ENCODE measurements around the gene LARGE1.

DNA sequence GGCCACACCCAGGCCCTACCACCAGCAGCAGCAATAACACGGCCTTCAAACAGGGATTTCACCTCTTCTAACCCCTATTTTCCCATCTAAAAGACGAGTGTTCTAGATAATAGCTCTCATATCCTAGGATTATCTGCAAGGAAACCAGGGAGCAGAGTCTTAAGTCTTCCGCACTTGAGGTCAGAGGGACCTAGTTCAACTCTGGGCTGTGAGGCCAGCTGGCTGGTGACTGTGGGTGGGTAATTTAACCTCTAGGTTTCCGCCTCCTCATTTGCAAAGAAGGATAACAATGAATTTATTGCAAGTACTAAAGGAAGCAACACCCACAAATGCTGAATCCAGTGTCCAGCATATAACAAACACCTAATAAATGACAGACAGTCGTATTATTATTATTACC is 70.1 kb downstream of the LARGE1 start:
- no peak for TF ChIP-seq POLR2A (IDR thresholded peaks at IDR 0.05)
- TF ChIP-seq, protein P1, sequence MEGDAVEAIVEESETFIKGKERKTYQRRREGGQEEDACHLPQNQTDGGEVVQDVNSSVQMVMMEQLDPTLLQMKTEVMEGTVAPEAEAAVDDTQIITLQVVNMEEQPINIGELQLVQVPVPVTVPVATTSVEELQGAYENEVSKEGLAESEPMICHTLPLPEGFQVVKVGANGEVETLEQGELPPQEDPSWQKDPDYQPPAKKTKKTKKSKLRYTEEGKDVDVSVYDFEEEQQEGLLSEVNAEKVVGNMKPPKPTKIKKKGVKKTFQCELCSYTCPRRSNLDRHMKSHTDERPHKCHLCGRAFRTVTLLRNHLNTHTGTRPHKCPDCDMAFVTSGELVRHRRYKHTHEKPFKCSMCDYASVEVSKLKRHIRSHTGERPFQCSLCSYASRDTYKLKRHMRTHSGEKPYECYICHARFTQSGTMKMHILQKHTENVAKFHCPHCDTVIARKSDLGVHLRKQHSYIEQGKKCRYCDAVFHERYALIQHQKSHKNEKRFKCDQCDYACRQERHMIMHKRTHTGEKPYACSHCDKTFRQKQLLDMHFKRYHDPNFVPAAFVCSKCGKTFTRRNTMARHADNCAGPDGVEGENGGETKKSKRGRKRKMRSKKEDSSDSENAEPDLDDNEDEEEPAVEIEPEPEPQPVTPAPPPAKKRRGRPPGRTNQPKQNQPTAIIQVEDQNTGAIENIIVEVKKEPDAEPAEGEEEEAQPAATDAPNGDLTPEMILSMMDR (IDR thresholded peaks at IDR 0.05), result no peak
